ENCODE data around the gene CYS1.

- TF ChIP-seq CTCF (IDR thresholded peaks at IDR 0.05) (no peak), RARB (CRISPR knock-in tag; IDR thresholded peaks at IDR 0.05) (no peak), HOXA7 (CRISPR knock-in tag; IDR thresholded peaks at IDR 0.05) (no peak), SMC3 (IDR thresholded peaks at IDR 0.05) (no peak), KDM1A (IDR thresholded peaks at IDR 0.05; ENCODE audit: low read depth) (no peak), MAFK (IDR thresholded peaks at IDR 0.05; ENCODE audit: partially characterized antibody) (no peak), EP300 (IDR thresholded peaks at IDR 0.05) (no peak), CEBPB (IDR thresholded peaks at IDR 0.05) (no peak), ZC3H11A (IDR thresholded peaks at IDR 0.05) (no peak), FOSL2 (IDR thresholded peaks at IDR 0.05) (no peak), FOSL2 (CRISPR knock-in tag; IDR thresholded peaks at IDR 0.05) (no peak), NFE2L2 (conservative IDR thresholded peaks at IDR 0.05; ENCODE audit: low read length) (no peak), RAD21 (conservative IDR thresholded peaks at IDR 0.05 in 1 of 2, IDR thresholded peaks at IDR 0.05 in 1 of 2) (no peak), EHMT2 (IDR thresholded peaks at IDR 0.05; ENCODE audit: low read depth) (no peak), ELK1 (IDR thresholded peaks at IDR 0.05; ENCODE audit: low read depth, low read length) (no peak)
Observed at GRCh38 chr2:10071595-10071994, 8.6 kb downstream of the CYS1 start.
